GM21737 (cell line): Measurements from ENCODE around the gene GRIN2C.

Source experiments
- ATAC-seq: cut with Tn5 transposase; IDR thresholded peaks from one replicate; pipeline ENCODE4 v1.9.1; 2021; ENCODE audit warnings: mild to moderate bottlenecking, moderate library complexity; ENCODE audit not compliant: unreplicated experiment

Gene GRIN2C

GRCh38 chr17:74822939-74823367 is 36.7 kb downstream of the GRIN2C start:
- ATAC-seq, result no peak

DNA sequence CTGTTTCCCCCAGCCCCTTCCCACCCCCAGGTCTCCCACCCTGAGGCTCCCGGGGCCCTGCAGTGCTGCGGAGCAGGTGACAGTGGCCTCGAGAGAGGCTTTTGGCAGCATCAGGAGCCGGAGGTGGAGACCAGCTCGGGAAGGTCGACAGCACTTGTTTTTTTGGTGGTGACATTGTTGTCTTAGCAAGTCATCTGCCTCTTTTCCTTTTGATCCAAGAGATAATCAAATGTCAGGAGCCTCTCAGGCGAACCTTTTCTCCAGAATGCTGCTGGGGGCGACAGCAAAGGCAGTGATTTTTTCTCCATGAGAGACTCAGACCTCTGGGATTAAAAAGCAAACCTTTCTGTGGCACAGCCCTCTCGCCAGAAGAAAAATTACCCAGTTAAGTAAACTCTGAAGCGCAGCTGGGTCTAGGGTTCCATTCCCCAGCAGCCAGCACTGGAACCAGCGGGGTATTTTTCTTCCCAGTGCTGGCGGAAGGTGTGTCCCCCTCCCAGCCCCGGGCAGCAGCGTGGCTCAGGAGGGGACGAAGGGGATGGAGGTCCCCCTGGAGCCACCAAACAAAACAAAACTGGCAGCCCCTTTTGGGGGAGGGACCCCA is 37.2 kb downstream of the GRIN2C start:
- ATAC-seq, result no peak

DNA sequence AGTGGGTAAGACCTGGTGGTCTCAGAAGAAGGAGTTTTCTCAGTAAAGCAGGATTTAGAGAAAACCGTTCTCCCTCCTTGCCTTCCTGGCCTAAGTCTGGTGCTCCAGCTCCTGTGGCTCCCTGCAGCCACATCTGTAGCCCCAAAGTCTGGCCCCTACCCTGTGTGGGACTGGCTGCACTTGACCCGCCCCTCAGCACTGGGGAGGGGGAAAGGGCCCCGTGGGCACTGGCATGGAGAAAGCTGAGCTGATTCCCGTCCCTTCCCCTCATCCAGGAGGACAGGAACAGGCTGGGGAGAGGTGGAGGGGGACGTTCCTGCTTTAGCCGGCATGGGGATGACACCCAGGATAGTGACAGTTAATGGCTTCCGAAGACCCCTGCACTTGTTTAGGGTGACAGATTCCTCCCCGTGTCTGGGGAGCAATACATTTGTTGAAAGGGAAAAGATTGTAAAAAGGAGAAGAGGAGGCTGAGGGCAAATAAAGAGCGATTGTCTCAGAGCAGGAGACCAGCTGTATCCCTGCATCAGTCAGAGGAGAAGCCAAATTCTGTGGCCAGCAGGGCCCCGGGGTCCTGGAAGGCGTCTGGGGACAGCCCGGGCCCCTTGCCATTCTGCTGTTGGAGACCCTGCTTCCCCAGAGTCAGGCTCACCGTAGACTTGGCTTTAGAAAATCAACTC is 37.9 kb downstream of the GRIN2C start:
- no peak for ATAC-seq

DNA sequence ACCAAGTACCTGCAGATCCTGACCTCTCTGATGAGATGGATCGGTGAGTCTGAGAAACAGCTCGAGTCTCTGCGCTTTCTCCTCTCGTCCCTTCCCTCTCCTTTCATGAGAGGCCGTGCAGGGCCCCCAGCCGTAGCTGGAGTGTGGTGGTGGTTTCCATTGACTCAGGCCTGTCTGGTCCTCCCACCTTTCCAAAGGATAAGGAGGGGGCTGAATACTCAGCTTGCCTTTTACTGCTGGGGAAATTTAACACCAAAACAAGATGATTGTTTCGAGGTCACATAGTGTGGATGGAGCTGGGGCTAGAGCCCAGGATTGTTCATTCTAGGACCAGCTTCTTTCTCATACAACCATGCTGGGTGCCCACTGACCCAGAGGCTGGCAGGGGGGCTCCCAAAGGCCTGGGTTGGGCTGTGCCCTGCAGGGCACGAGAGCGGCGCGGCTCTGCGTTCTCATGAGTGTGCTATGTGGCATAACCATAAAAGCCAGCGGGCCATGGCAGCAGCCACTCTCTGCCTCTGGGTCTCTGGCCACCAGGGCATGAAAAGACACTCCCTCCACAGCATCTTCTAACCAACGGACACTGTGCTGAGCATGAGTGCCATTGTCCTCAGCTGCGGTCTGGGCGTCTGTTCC is 39.8 kb downstream of the GRIN2C start:
- no peak for ATAC-seq

DNA sequence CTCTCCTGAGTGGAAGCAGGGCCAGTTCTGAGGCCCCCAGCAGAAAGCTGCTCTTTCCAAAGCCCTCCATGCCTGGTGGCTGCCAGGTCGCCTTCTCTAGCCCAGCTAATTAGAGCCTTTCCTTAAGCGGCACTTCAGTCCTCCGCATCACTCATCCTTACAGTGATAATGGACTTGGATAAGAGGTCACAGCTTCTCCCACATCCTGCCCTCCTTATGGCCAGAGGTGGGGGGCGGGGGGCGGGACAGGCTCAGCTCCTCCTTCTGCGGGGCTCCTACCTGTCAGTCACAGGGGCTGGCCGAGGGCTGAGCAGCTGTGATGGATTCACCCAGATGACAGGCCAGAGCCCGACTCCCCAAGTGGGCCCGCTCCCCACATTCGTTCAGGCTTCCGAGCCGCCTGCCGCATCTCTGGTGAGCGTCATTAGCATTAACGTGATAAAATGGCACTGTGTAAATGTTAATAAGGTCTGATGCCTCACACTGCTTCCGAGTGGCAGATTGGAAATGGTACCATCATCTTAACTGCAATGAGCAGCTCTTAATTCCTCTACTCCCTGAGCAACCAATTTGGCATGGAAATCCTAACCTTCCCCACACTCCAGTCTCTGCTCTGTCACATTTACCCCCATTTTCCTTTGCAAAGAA is 41.3 kb downstream of the GRIN2C start:
- no peak for ATAC-seq

- ATAC-seq, result no peak
Measured at GRCh38 chr17:74816905-74817620, 42.6 kb downstream of the GRIN2C start.

- no peak for ATAC-seq
Measured at GRCh38 chr17:74815550-74816370, 43.9 kb downstream of the GRIN2C start.

- no peak for ATAC-seq
Measured at GRCh38 chr17:74815067-74815466, 44.6 kb downstream of the GRIN2C start.

DNA sequence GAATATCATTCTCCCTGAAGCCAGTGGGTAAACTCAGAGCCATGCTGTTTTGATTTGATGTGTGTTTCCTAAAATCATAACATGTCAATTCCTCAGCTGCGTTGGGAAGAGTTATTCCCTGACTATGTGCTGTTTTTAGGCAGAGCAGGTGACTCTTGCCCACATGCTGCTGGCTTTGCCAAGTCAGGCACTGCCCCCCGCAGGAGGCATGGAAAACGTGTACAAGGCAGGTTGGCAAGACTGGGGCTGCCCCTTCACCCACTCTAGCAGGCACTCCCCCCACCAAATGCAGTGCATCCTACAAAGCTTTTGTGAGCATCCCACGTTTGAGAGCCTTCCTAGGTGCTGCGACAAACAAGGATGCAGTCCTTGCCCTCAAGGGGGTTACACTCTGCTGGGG is 45.2 kb downstream of the GRIN2C start:
- no peak for ATAC-seq

DNA sequence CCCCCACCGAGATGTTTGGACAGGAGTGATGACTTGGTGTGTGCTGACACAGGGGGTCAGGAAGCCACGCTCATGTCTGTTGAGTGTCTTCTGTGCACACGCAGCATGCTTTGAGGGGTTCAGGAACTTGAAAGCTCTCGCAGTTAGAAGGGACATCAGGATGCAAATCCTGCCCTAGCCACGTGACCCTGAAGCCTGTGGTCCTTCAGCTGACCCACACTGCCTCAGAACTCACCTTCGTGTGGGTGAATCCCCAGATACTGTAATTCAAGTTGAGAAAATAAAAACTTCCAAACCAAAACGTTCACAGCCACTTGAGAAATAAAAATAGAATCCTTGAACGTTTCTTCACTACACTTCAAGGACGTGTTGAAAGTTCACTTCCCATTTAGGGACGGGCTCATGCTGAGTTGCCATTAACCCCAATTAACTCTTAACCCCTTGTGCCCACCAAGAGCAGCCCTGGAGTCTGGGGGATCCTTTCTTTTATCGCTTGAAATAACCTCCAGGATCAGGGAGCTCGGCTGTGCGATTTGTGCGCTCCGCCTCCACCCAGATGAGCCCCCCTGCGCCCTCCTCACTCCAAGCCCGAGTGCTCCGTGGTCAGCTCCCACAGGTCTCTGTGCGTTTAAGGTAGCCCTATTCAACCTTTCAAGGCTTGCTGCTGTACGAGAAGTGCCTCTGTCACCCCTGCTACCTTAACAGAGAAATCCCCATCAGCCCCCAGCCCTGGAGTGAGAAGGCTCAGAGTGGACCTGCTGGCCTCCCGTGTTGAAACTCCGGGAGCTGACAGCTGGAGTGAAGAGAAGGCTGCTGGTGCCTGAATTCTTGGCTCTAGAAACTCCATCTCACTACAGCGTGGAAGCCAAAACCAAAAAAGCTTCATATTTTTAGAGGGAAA is 47.3 kb downstream of the GRIN2C start:
- ATAC-seq, result no peak

- no peak for ATAC-seq
Measured at GRCh38 chr17:74810699-74811485, 48.8 kb downstream of the GRIN2C start.

GRCh38 chr17:74808714-74809430 is 50.8 kb downstream of the GRIN2C start:
- no peak for ATAC-seq

- ATAC-seq, result no peak
Measured at GRCh38 chr17:74807925-74808324, 51.8 kb downstream of the GRIN2C start.

GRCh38 chr17:74807441-74807840 is 52.2 kb downstream of the GRIN2C start:
- no peak for ATAC-seq

- no peak for ATAC-seq
Measured at GRCh38 chr17:74806334-74806733, 53.4 kb downstream of the GRIN2C start.

DNA sequence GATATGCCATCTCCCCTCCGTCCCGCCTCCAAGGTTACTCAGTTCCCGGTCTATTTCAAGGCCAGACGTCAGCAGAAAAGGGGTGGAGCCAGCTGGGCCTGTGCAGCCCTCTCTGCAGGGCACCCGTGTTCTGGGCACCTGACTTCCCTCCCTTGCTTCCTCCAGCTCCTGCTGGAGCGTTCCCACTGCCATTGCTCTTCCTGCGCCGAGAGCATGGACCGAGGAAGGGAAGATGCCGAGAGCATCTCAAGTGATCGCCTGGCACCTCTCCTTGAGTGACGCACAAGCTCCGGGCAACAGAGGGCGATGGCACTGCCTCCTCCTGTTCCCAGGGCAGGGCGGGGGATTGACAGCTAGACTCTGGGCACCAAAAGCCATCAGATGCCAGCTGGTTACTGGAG is 54.1 kb downstream of the GRIN2C start:
- ATAC-seq, result no peak

DNA sequence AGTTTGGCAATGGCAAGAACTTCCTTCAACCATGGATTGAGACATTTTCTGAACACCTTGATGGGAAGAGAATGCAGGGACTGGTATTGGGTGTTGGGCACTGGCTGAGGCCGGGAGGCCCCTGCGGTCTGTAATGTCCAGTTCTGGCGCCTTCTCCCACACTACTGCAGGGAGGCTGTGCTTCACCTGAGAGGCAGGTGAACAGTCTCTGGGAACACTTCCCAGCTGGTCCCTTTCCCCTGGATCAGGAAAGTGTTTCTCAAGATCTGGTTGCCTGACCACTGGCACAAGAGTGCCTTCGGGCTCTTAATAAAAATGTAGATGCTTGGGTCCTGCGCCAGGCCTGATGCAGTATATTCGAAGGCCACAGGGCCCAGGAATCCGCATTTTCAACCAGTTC is 55.0 kb downstream of the GRIN2C start:
- no peak for ATAC-seq

GRCh38 chr17:74803971-74804370 is 55.7 kb downstream of the GRIN2C start:
- no peak for ATAC-seq
